ENCODE results near the gene PIK3C2G. TPM values are rescaled to one million over a fixed set of nuclear protein-coding genes. Genes with fewer than 3 reads are reported as not detected.

PIK3C2G gene
- total and polyA plus RNA-seq, 10 of the 15 experiments (the other 5 are each of a cell fraction or from before 2014, with no cell fraction given), result not detected

- no peak overlapping the region for H2AFZ ChIP-seq (ENCODE audit: control insufficient read depth, low read depth, low read length)
- POLR2A ChIA-PET, result no interaction called here
- H3K27me3 ChIP-seq (replicated peaks in 1 of 2; ENCODE audit: control insufficient read depth in 2 of 2, insufficient read depth in 2 of 2, low read length in 1 of 2), result no peaks in the 10 kb centered on the region
- CTCF ChIA-PET, result no interaction called here
- H3K27ac ChIP-seq (ENCODE audit: control insufficient read depth, insufficient read depth), result no peak overlapping the region
- no peaks in the 10 kb centered on the region for H3K79me2 ChIP-seq (ENCODE audit: control insufficient read depth, insufficient read depth, low read length)
- no peak overlapping the region for H3K9ac ChIP-seq (ENCODE audit: control insufficient read depth, insufficient read depth, low read length)
- no peaks in the 10 kb centered on the region for H3K36me3 ChIP-seq (ENCODE audit: control insufficient read depth in 2 of 2, insufficient read depth in 2 of 2, low read length in 1 of 2)
- no peak overlapping the region for H3K4me2 ChIP-seq (ENCODE audit: control insufficient read depth, insufficient read depth)
- H3K4me3 ChIP-seq, result no peak overlapping the region
- DNase-seq (ENCODE audit: low read depth, low spot score), result no peak
- FAIRE-seq, result no peak
- no TSS peak for BruUV-seq (replicated peaks)
- RAD21 ChIA-PET (ENCODE audit: unreplicated experiment), result no interaction called here
- WGBS (ENCODE audit: insufficient coverage, insufficient replicate concordance, low lambda C conversion rate, missing lambda C conversion rate), result 2% methylated on average over 3 of the region's 3 CpGs
- in situ Hi-C loops (cut with MboI), result no loop called here
- no peak for TF ChIP-seq MAX (IDR thresholded peaks at IDR 0.05; ENCODE audit: low read depth, low read length)
- TF ChIP-seq NFYB (IDR thresholded peaks at IDR 0.05; ENCODE audit: insufficient read depth, low read depth, low read length), result no peak
- no peak for TF ChIP-seq ZZZ3 (IDR thresholded peaks at IDR 0.05; ENCODE audit: control insufficient read depth, insufficient read length, low read depth)
- no peak for ATAC-seq
- no peaks in the 10 kb centered on the region for H3K9me3 ChIP-seq (replicated peaks; ENCODE audit: control insufficient read depth, insufficient read depth, low read length)
- H4K20me1 ChIP-seq (ENCODE audit: control insufficient read depth, insufficient read depth), result no peaks in the 10 kb centered on the region
- intact Hi-C loops (cut with micrococcal nuclease; ENCODE audit: unreplicated experiment), result no loop called here
- SMC1A ChIA-PET (ENCODE audit: uncharacterized antibody, unreplicated experiment), result no interaction called here
- H3K4me1 ChIP-seq (ENCODE audit: control insufficient read depth, insufficient read depth, low read length), result no peaks in the 10 kb centered on the region
Measured at GRCh38 chr12:18462442-18462841, 201.1 kb downstream of the PIK3C2G start.

- Histone ChIP-seq H3K4me3 (no peak overlapping the region), H3K27me3 (replicated peaks in 1 of 2; ENCODE audit: control insufficient read depth in 2 of 2, insufficient read depth in 2 of 2, low read length in 1 of 2) (no peaks in the 10 kb centered on the region), H4K20me1 (ENCODE audit: control insufficient read depth, insufficient read depth) (no peaks in the 10 kb centered on the region), H2AFZ (ENCODE audit: control insufficient read depth, low read depth, low read length) (no peak overlapping the region), H3K36me3 (ENCODE audit: control insufficient read depth in 2 of 2, insufficient read depth in 2 of 2, low read length in 1 of 2) (no peaks in the 10 kb centered on the region), H3K9ac (ENCODE audit: control insufficient read depth, insufficient read depth, low read length) (no peak overlapping the region), H3K4me2 (ENCODE audit: control insufficient read depth, insufficient read depth) (0 out of 2 replicates have a peak overlapping the region, but pooled peaks have one; percentile 15), H3K79me2 (ENCODE audit: control insufficient read depth, insufficient read depth, low read length) (no peaks in the 10 kb centered on the region), H3K4me1 (ENCODE audit: control insufficient read depth, insufficient read depth, low read length) (no peaks in the 10 kb centered on the region), H3K27ac (ENCODE audit: control insufficient read depth, insufficient read depth) (no peak overlapping the region), H3K9me3 (replicated peaks; ENCODE audit: control insufficient read depth, insufficient read depth, low read length) (no peaks in the 10 kb centered on the region)
- in situ Hi-C loops (cut with MboI), result no loop called here
- ChIA-PET POLR2A (no interaction called here), SMC1A (ENCODE audit: uncharacterized antibody, unreplicated experiment) (interaction anchor here (0.5 to 1.6 kb wide), 2 partner anchors 11 to 1221 kb away, joined by 3 to 4 read pairs; no protein-coding TSS in a partner anchor), CTCF (interaction anchor here (0.6 kb wide), 1 partner anchor 1835 kb away, joined by 3 read pairs; no protein-coding TSS in a partner anchor), RAD21 (ENCODE audit: unreplicated experiment) (no interaction called here)
- intact Hi-C loops (cut with micrococcal nuclease; ENCODE audit: unreplicated experiment), result no loop called here
- BruUV-seq (replicated peaks), result no TSS peak
- ATAC-seq (peak; percentile 94), FAIRE-seq (no peak), DNase-seq (ENCODE audit: low read depth, low spot score) (no peak)
- TF ChIP-seq MEF2B (IDR thresholded peaks at IDR 0.05; ENCODE audit: partially characterized antibody, poor library complexity, severe bottlenecking) (peak; percentile 16), JUNB (IDR thresholded peaks at IDR 0.05) (peak; percentile 44), DPF2 (IDR thresholded peaks at IDR 0.05) (0 out of 2 replicates have a peak, but pooled peaks have one; percentile 32), PAX5 (IDR thresholded peaks at IDR 0.05; ENCODE audit: borderline replicate concordance, low read depth, low read length) (no peak), ZSCAN29 (IDR thresholded peaks at IDR 0.05) (no peak), STAT1 (conservative IDR thresholded peaks at IDR 0.05) (no peak), ATF7 (IDR thresholded peaks at IDR 0.05; ENCODE audit: low read depth) (peak; percentile 78), ATF2 (IDR thresholded peaks at IDR 0.05; ENCODE audit: low read length) (peak; percentile 61), PKNOX1 (IDR thresholded peaks at IDR 0.05) (peak; percentile 95), MEF2A (IDR thresholded peaks at IDR 0.05; ENCODE audit: insufficient read depth, low read depth, low read length) (0 out of 2 replicates have a peak, but pooled peaks have one; percentile 29), PAX8 (IDR thresholded peaks at IDR 0.05) (no peak), NFYA (IDR thresholded peaks at IDR 0.05; ENCODE audit: borderline replicate concordance, low read depth, low read length) (no peak), IKZF1 (conservative IDR thresholded peaks at IDR 0.05) (no peak)
Measured at GRCh38 chr12:18467620-18468245, 206.4 kb downstream of the PIK3C2G start.

Measured in GM12878 (cell line).